CD14-positive monocyte (primary cell): ENCODE measurements around the gene CTSE. TPM values are rescaled to one million over a fixed set of nuclear protein-coding genes. Genes with fewer than 3 reads are reported as not detected.
A peak's percentile ranks its signal among the peaks of the same experiment; 100 is the strongest.

Experiments
- DNase-seq, 3 donors: peaks; one replicate each; pipeline ENCODE4 v3.0.0-alpha.2; 2011 to 2022
- H2AFZ ChIP-seq: 2 replicates; pipeline ENCODE4 v1.6.0; 2012; ENCODE audit warnings: mild to moderate bottlenecking, low read depth, low read length, inconsistent platforms; ENCODE audit not compliant: insufficient read depth, poor library complexity, severe bottlenecking
- H3K27ac ChIP-seq, 2 donors: 1 replicate in 1 of 2; 2 replicates in 1 of 2; pipeline ENCODE4 v1.5.1; 2012 to 2013; ENCODE audit warnings: low read length in 2 of 2, control low read depth in 1 of 2, inconsistent platforms in 1 of 2, low read depth in 1 of 2, mild to moderate bottlenecking in 1 of 2
- H3K27me3 ChIP-seq, 2 donors: one replicate each; pipeline versions ENCODE4 v1.6.0 to v1.6.1; 2011 to 2013; ENCODE audit warnings: low read length in 2 of 2; ENCODE audit not compliant: control insufficient read depth in 2 of 2, insufficient read depth in 2 of 2
- H3K36me3 ChIP-seq, 2 donors: replicated peaks in 1 of 2; 1 replicate in 1 of 2; 2 replicates in 1 of 2; pipeline versions ENCODE4 v1.5.1 to v1.6.1; 2012 to 2013; ENCODE audit warnings: low read length in 2 of 2, control low read depth in 1 of 2, inconsistent platforms in 1 of 2, mild to moderate bottlenecking in 1 of 2; ENCODE audit not compliant: insufficient read depth in 2 of 2, control insufficient read depth in 1 of 2
- H3K4me1 ChIP-seq, 2 donors: 1 replicate in 1 of 2; 2 replicates in 1 of 2; pipeline versions ENCODE4 v1.5.1 to v1.6.1; 2012 to 2013; ENCODE audit warnings: low read length in 2 of 2, control low read depth in 1 of 2, inconsistent platforms in 1 of 2, mild to moderate bottlenecking in 1 of 2, moderate library complexity in 1 of 2; ENCODE audit not compliant: insufficient read depth in 2 of 2, control insufficient read depth in 1 of 2
- H3K4me2 ChIP-seq: replicated peaks from 2 replicates; pipeline ENCODE3; 2012; ENCODE audit warnings: low read length, moderate library complexity, mild to moderate bottlenecking; ENCODE audit not compliant: poor library complexity, severe bottlenecking; ENCODE audit errors: extremely low read depth
- H3K4me3 ChIP-seq, 3 experiments: fragments of 200-600 bp in 1 of 3; sonication (generic) in 1 of 3; replicated peaks in 1 of 3; 1 replicate in 2 of 3; 2 replicates in 1 of 3; pipeline ENCODE4 v1.5.1; 2011 to 2013; ENCODE audit warnings: low read length in 3 of 3, mild to moderate bottlenecking in 3 of 3, control low read depth in 2 of 3, low read depth in 2 of 3, inconsistent platforms in 1 of 3, moderate library complexity in 1 of 3
- H3K79me2 ChIP-seq: 2 replicates; pipeline ENCODE4 v1.6.0; 2012; ENCODE audit warnings: mild to moderate bottlenecking, control low read depth, inconsistent platforms, low read length, moderate library complexity; ENCODE audit not compliant: insufficient read depth
- H3K9ac ChIP-seq: 2 replicates; pipeline ENCODE4 v1.6.0; 2017; ENCODE audit warnings: low read length, mild to moderate bottlenecking; ENCODE audit not compliant: insufficient read depth, poor library complexity, severe bottlenecking
- H3K9me3 ChIP-seq, 2 donors: replicated peaks in 1 of 2; 1 replicate in 1 of 2; 2 replicates in 1 of 2; pipeline versions ENCODE4 v1.5.1 to v1.6.1; 2012 to 2013; ENCODE audit warnings: low read length in 2 of 2, control low read depth in 1 of 2; ENCODE audit not compliant: control insufficient read depth in 1 of 2, insufficient read depth in 1 of 2
- H4K20me1 ChIP-seq: 2 replicates; pipeline ENCODE4 v1.6.0; 2012; ENCODE audit warnings: mild to moderate bottlenecking, low read length, control low read depth, moderate library complexity; ENCODE audit not compliant: insufficient read depth
- H3K27ac Mint-ChIP-seq, 7 donors: one replicate each; pipeline ENCODE4 v1.8.0; 2020; ENCODE audit warnings: mild to moderate bottlenecking in 7 of 7, mixed read lengths in 7 of 7, moderate library complexity in 6 of 7, inconsistent platforms in 2 of 7
- H3K27me3 Mint-ChIP-seq, 3 donors: one replicate each; pipeline ENCODE4 v1.8.0; 2021 to 2022; ENCODE audit warnings: low read depth in 3 of 3, mild to moderate bottlenecking in 3 of 3, mixed read lengths in 3 of 3, moderate library complexity in 3 of 3, inconsistent platforms in 1 of 3
- H3K36me3 Mint-ChIP-seq, 2 donors: one replicate each; pipeline ENCODE4 v1.8.0; 2020; ENCODE audit warnings: mixed read lengths in 2 of 2, inconsistent platforms in 1 of 2, mild to moderate bottlenecking in 1 of 2
- H3K4me1 Mint-ChIP-seq: one replicate; pipeline ENCODE4 v1.8.0; 2020; ENCODE audit warnings: mild to moderate bottlenecking, mixed read lengths
- H3K4me3 Mint-ChIP-seq, 2 donors: one replicate each; pipeline ENCODE4 v1.8.0; 2020; ENCODE audit warnings: mild to moderate bottlenecking in 2 of 2, mixed read lengths in 2 of 2, moderate library complexity in 1 of 2
- H3K9me3 Mint-ChIP-seq, 7 donors: one replicate each; pipeline ENCODE4 v1.8.0; 2020 to 2022; ENCODE audit warnings: mixed read lengths in 7 of 7, mild to moderate bottlenecking in 6 of 7, moderate library complexity in 6 of 7, inconsistent platforms in 2 of 7
- WGBS: methylation state at CpG from one replicate; pipeline ENCODE4 v1.1.5; 2013; ENCODE audit warnings: missing lambda C conversion rate; ENCODE audit not compliant: insufficient coverage; 5-methylcytosine and 5-hydroxymethylcytosine counted together
- intact Hi-C, 2 donors: fragments of 100-400 bp; cut with micrococcal nuclease; formaldehyde crosslinking; loops; one replicate each; pipeline versions ENCODE4 v1.15.0 to v1.15.1; 2023
- polyA plus RNA-seq, 3 donors: library from polyadenylated mRNA; depleted of rRNA in 1 of 3; unstranded in 2 of 3; stranded (reverse) in 1 of 3; fragments of 300-500 nt in 2 of 3; fragments of >200 nt in 1 of 3; fragmentation: Illumina TruSeq in 2 of 3; gene quantifications; 1 replicate in 2 of 3; 2 replicates in 1 of 3; pipeline ENCODE4 v1.2.3, GENCODE V29; 2012 to 2021
- TF ChIP-seq, protein P1 (sequence below): fragments of 200-600 bp; IDR thresholded peaks from one replicate; pipeline ENCODE4 v1.8.0; 2022; ENCODE audit warnings: antibody characterized with exemption, mild to moderate bottlenecking

The CTSE gene
- polyA plus RNA-seq, 3 donors = not detected

DNA sequence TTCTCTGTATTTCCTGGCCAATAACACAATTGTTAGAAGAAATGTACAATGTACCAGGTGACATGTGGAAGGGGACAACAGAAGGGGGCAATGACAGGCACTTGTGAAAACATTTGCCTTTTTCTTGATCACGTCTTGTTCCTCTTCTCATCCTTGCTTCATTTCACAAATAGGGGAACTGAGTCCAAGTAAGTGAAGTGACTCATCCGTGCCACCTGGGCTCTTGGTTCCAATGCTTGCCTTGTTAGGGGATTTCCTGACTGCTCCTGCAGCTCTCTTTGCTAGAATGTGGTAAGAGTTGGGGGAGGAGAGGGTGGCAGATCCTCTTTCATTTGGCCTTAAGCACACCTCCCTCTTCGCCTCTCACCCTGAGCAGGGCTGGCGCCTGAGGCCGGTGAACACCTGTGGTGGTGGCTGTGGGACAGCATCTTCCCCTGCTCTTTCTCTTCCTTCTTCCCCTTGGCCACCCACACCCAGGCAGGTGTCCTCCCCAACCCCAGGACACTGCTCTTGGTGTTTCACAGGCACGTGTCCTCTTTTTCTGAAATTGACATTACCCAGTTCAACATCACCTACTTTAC, 27.1 kb upstream of the CTSE start:
- Histone ChIP-seq H4K20me1 (no peaks in the 10 kb centered on the region), H3K27me3 (no peaks in the 10 kb centered on the region), H3K4me3 (peak overlapping the region in 1 of 3 experiments; percentile 37), H3K79me2 (no peaks in the 10 kb centered on the region), H3K36me3 (no peaks in the 10 kb centered on the region), H3K27ac (peak overlapping the region; percentile 63 to 77), H2AFZ (no peak overlapping the region), H3K9me3 (no peaks in the 10 kb centered on the region), H3K4me1 (peaks cover 57 to 58% of the 10 kb centered on the region in 2 donors), H3K9ac (no peak overlapping the region), H3K4me2 (peak overlapping the region; percentile 60)
- Mint-ChIP-seq H3K4me1 (peaks cover 58% of the 10 kb centered on the region), H3K36me3 (peaks cover 0 to 4% of the 10 kb centered on the region in 2 donors), H3K4me3 (peak overlapping the region; percentile 32 to 79), H3K9me3 (no peaks in the 10 kb centered on the region), H3K27ac (peak overlapping the region; percentile 84 to 96 (median 92)), H3K27me3 (no peaks in the 10 kb centered on the region)
- TF ChIP-seq, protein P1, sequence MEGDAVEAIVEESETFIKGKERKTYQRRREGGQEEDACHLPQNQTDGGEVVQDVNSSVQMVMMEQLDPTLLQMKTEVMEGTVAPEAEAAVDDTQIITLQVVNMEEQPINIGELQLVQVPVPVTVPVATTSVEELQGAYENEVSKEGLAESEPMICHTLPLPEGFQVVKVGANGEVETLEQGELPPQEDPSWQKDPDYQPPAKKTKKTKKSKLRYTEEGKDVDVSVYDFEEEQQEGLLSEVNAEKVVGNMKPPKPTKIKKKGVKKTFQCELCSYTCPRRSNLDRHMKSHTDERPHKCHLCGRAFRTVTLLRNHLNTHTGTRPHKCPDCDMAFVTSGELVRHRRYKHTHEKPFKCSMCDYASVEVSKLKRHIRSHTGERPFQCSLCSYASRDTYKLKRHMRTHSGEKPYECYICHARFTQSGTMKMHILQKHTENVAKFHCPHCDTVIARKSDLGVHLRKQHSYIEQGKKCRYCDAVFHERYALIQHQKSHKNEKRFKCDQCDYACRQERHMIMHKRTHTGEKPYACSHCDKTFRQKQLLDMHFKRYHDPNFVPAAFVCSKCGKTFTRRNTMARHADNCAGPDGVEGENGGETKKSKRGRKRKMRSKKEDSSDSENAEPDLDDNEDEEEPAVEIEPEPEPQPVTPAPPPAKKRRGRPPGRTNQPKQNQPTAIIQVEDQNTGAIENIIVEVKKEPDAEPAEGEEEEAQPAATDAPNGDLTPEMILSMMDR = no peak
- 0% methylated on average over 2 of the region's 6 CpGs for WGBS
- DNase-seq = peak; percentile 94 to 99 (median 97)
- intact Hi-C loops = loop anchor here in 1 of 2 donors (5.0 kb wide), 1 partner anchor 38 kb away; no protein-coding TSS in a partner anchor

DNA sequence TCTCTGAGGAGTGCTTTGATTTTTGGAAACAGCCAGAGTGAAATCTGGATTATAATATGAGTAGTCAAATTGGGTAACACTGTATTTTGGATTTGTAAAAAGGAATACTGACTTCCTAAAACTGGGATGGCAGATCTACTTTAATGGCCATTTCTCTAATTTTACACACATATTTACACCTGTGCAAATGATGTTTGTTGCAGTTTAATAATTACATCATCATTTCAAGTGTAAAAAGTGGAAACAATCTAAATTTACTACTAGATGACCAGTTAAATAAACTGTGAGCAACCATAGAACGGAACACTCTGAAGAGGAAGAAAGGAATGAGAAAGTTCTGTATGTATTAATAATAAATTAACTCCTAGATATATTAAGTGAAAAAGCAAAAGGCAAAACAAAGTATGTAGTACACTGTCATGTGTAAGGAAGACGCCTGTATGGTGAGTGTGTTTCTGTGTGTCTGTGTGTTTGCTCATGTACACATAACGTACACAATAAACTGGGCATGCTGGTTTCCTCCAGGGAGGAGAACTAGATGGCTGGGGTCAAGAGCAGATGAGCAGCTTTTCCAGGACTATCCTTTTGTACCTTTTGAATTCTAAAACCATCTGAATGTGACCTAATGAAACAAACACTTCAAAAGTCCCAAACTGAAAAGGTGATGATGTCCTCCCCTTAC, 26.4 kb upstream of the CTSE start:
- Histone ChIP-seq H3K9ac (no peak overlapping the region), H3K79me2 (no peaks in the 10 kb centered on the region), H3K9me3 (no peaks in the 10 kb centered on the region), H3K27me3 (no peaks in the 10 kb centered on the region), H4K20me1 (no peaks in the 10 kb centered on the region), H3K4me3 (no peak overlapping the region), H3K4me2 (peak overlapping the region; percentile 6), H3K4me1 (peaks cover 57 to 58% of the 10 kb centered on the region in 2 donors), H2AFZ (no peak overlapping the region), H3K27ac (peak overlapping the region in 1 of 2 donors; percentile 77), H3K36me3 (no peaks in the 10 kb centered on the region)
- Mint-ChIP-seq H3K27ac (peak overlapping the region; percentile 78 to 94 (median 84)), H3K27me3 (no peaks in the 10 kb centered on the region), H3K9me3 (no peaks in the 10 kb centered on the region), H3K4me3 (no peak overlapping the region), H3K36me3 (peaks cover 0 to 4% of the 10 kb centered on the region in 2 donors), H3K4me1 (peaks cover 58% of the 10 kb centered on the region)
- intact Hi-C loops = loop anchor here in 1 of 2 donors (5.0 kb wide), 1 partner anchor 38 kb away; no protein-coding TSS in a partner anchor
- peak in 1 of 3 donors; percentile 27 for DNase-seq
- no CpG with 5 or more reads among the region's 3 CpGs for WGBS
- TF ChIP-seq, protein P1 = no peak
